Head of caudate nucleus (tissue), 42 donors: ENCODE measurements around the gene NUDT14.

Source experiments
- DNase-seq, 42 donors: peaks; one replicate each; pipeline versions ENCODE4 v3.0.0 to v3.0.0-alpha.2; 2020 to 2021; ENCODE audit warnings: mixed read lengths in 7 of 42
- intact Hi-C: fragments of 100-400 bp; cut with DNase I; formaldehyde crosslinking; loops from one replicate; pipeline ENCODE4 v1.15.0; 2022

Gene NUDT14

GRCh38 chr14:105214324-105214915, 33.3 kb upstream of the NUDT14 start:
- DNase-seq, result no peak

DNA sequence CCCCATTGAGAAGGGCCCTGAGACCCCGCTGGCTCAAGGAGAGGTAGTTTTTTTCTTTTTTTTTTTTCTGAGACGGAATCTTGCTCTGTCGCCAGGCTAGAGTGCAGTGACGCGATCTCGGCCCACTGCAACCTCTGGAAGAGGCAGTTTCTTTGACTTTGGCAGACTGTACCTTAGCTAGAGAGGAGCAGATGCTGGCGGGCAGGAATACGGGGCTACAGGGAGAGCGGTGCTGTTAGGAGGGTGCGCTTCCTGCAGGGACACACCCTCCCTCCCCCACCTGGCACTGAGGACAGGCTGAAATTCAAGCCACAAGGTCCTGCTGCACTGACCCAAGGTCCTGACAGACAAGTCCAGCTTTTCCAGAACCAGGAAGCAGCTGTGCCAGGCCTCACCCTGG, 32.2 kb upstream of the NUDT14 start:
- DNase-seq, result no peak
- intact Hi-C loops, result no loop called here

More at GRCh38 chr14:105214324-105214915, 33.3 kb upstream of the NUDT14 start:
- intact Hi-C loops, result no loop called here

- no peak for DNase-seq
- intact Hi-C loops, result no loop called here
Observed at GRCh38 chr14:105212541-105213300, 31.6 kb upstream of the NUDT14 start.

DNA sequence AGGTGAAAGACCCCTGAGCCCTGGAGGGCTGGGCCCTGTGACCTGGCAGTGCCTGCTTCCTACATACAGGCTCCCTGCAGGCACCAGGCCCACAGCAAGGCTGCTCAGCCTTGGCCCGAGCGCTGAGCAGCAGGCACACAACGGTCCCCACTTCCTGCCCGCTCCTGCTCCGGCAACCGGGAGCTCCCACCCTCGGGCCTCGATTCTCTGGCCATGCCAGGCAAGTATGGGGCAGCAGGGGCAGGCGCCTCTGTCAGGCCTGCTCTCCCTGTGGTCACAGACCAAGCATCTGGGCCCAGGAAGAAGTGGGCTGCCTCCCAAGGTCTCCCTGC, 30.6 kb upstream of the NUDT14 start:
- DNase-seq, result no peak
- intact Hi-C loops, result no loop called here

DNA sequence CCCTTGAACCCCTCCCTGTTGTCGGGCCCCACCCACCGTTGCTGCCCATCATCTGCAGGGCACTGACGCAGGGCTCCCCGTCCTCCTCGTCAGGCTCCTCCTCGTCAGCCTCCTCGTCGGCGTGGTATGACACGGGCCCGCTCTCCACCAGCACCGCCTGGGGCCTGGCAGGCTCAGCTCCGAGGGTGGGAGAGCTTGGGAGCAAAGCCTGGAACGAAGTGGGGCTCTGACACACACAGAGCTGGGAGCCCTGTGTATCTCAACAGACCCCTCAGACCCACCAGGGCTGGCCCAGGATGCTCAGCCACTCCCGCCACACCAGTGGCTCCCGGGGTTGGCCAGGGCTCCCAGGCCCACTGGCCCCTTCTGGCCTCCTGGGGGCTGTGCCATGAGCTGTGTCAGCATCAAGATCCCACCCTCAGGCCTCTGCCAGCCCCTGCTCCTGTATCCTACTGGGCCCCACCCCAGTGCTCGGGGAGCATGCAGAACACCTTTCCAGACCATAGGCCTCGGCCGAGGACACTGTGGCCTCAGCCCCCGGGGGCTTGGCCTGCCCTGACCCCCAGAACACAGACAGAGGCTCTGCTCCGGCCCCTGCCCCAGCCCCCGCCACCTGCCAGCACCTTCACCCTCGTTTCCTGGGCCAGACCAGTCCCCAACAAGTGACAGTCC, 30.1 kb upstream of the NUDT14 start:
- intact Hi-C loops, result no loop called here

DNA sequence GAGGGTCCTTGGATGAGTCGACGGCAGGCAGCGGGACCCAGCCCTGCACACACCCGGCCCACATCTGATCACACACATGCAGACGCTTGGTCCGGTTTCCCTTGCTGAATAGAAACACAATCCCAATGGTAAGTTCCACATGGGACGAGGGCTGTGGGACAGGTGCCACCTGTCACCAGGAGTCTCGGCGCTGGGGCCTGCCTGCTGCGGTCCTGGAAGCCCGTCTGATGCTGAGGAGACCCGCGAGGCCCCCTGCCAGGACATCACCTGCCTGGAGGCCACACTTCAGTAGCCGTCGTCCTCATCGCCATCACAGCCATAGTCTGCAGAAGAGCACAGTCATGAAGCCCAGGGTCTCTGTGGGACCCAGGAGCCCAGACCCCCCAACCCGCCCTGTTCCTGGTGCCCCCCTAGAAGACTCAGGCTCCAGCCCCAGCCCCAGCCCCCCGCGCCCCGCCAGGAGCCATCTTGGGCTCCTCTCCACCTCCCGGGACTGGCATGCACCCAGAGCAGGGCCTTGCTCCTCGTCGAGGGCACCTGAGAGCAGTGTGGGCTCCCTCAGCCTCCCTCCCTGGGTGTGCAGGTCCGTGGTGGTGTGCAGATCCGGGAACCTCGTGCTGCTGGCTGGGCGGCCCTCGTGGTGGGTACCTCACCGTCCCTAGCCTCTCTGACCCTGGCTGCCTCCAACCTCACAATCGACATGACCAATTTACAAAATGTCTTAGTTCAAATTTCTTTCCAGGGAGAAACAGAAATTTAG, 29.3 kb upstream of the NUDT14 start:
- intact Hi-C loops, result no loop called here
- no peak for DNase-seq

More for the DNA sequence above, 30.1 kb upstream of the NUDT14 start:
- DNase-seq, result no peak

GRCh38 chr14:105209646-105210045, 28.5 kb upstream of the NUDT14 start:
- intact Hi-C loops, result loop anchor here (10.0 kb wide), 1 partner anchor 45 kb away; no protein-coding TSS in a partner anchor
- no peak for DNase-seq

- intact Hi-C loops, result loop anchor here (10.0 kb wide), 1 partner anchor 46 kb away; no protein-coding TSS in a partner anchor
- no peak for DNase-seq
Observed at GRCh38 chr14:105209091-105209490, 28.0 kb upstream of the NUDT14 start.

GRCh38 chr14:105208738-105209075, 27.6 kb upstream of the NUDT14 start:
- no peak for DNase-seq
- intact Hi-C loops, result loop anchor here (10.0 kb wide), 1 partner anchor 46 kb away; no protein-coding TSS in a partner anchor

DNA sequence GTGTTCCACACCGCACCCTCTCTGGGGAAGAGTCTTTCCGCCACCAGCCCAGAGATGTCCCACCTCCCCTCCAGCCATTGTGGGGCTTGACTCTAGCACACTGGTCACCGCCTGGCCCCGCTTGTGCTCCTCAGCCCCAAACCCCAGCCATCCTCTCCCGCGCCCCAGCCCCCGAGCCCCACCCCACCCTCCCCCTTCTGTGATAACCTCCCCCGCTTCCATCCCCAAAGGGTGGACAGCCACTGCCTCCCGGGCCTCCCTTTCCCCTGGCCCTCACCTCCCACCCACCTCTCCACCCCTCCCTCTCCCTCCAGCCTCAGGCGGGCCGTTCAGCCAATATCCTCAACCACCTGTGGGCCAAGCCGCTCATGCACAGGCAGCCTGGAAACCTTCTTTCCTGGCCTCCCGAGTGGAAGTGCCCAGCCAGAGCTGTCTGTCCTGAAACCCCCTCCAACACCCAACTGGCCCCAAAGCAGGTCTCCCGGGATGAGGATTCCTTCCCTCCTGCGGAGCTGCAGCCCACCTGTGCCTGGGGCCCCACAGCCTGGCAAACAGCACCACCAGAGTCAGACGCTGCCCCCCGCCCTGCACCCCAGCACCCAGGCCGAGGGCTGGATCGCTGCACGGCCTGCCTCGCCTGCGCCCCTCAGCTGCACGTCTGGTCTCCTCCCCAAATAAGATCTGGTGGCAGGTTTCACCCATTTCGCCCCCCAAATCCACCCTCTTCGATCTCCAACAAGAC, 27.1 kb upstream of the NUDT14 start:
- no peak for DNase-seq
- intact Hi-C loops, result loop anchor here (10.0 kb wide), 1 partner anchor 47 kb away; no protein-coding TSS in a partner anchor

DNA sequence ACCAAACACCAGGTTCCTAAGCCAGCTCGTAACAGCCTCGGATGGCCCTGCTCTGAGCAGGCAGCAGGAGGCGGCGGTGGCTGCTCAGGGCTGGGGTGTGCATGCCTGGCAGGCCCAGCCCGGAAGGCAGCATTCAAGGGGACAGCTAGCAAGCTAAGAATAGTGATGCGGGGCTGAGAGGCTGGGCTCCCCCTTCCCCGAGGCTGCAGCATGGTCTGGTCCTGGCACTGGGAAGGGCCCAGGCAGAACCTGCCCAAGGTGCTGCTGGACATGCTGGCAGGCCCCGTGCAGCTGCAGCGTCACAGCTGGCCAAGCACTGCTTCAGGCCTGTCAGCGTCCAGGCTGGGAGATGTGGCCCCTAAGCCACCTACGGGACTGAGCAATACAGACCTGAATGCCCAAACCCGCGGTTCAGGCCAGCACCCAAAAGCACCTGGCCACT, 26.4 kb upstream of the NUDT14 start:
- intact Hi-C loops, result loop anchor here (10.0 kb wide), 1 partner anchor 47 kb away; no protein-coding TSS in a partner anchor
- DNase-seq, result no peak

DNA sequence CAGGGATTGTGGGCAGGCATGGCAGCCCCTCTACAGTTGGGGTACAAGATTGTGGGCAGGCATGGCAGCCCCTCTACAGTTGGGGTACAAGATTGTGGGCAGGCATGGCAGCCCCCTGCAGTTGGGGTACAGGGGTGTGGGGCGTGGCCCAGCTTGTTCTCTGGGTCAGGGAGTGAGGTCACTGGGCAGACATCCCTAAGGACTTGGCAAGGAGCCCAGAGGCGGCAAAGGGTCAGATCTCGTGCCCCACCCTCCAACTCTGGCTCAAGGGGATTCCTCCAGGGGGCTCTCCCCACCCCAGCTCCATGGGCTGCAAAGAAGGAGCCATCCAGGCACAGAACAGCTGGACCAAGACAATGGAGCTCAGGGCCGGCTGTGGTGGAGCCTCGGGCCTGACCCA, 25.8 kb upstream of the NUDT14 start:
- no peak for DNase-seq
- intact Hi-C loops, result loop anchor here (10.0 kb wide), 1 partner anchor 48 kb away; no protein-coding TSS in a partner anchor

DNA sequence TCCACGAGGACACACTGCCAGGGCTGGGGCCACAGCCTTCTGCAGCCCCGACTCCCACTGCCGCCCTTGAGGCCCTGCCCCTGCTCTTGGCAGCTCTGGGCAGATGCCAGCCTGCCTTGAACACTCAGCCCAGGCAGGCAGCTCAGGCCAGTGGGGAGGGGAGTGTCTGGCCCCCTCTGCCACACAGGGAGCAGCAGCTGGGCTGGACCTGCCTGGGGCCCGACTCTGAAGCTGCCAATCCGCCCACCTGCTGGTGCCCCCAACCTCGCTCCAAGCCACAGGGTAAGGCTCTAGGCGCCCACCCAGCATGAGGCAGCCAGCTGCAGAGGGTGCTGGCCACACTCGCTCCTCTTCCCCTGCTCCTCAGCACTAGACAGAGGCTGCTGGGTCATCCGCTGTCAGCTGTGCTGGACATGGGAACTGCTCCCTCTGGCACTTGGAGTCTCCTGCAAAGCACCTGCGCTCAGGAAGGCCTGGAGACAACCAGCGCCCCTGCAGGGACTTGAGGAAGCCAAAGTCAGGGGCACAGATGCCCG, 24.6 kb upstream of the NUDT14 start:
- DNase-seq, result peak in 5 of 42 donors; percentile 23 to 52 (median 27)

GRCh38 chr14:105204931-105205672, 24.0 kb upstream of the NUDT14 start:
- DNase-seq, result peak in 2 of 42 donors; percentile 9 to 52
- intact Hi-C loops, result loop anchor here (5.0 to 10.0 kb wide), 4 partner anchors 50 to 322 kb away; partner anchors contain the start of gene TMEM121

More for the DNA sequence above, 24.6 kb upstream of the NUDT14 start:
- intact Hi-C loops, result loop anchor here (10.0 kb wide), 1 partner anchor 49 kb away; no protein-coding TSS in a partner anchor

DNA sequence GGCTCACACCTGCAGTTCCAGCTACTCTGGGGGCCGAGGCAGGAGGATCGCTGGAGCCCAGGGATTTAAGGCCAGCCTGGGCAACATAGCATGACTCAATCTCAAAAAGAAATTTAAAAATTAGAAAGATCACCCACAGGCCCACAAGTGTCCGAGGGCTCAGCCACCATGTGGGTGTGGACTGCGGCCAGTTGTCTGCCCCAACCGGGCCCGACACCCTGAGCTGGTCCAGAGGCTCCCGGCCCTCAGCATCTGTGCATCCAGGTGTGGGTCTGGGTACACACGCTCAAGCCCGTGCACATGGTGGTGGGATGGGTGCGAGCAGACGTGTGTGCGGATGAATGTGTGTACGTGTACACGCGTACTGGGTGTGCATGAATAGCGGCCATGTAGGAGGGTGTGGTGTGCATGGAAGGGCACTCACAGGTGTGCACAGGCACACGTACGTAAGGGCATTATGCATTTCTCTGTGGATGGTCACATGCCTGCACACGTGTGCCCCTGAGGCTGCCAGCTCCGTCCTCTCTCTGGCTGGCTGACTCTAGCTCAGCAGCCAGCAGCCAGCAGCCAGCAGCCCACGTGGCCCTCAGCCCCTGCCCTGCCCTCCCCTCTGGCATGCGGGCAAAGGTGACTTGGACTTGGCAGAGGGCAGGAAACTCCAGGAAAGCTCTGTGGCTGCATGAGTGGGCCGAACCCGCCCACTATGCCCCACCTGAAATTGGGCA, 23.3 kb upstream of the NUDT14 start:
- peak in 33 of 42 donors; percentile 34 to 80 (median 58) for DNase-seq
- intact Hi-C loops, result loop anchor here (5.0 to 10.0 kb wide), 4 partner anchors 50 to 323 kb away; partner anchors contain the start of gene TMEM121

DNA sequence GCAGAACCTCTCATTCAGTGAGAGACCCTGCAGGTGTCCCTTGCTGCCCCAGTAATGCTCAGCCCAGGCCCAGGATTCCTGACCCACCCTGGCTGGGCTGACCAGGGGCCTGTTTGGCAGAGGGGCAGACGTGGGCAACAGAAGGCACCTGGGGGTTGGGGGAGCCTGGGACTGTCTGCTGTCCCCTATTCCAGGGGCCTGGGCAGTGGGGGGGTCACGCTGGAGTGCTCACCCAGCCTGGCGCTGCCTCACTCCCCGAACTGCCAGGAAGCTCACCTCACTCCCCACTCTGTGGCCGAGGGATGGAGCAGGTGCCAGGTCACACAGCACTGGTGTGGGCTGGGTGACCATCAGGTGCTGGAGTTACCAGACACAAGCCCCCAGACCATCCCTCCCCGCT, 22.6 kb upstream of the NUDT14 start:
- intact Hi-C loops, result loop anchor here (5.0 to 10.0 kb wide), 4 partner anchors 51 to 324 kb away; partner anchors contain the start of gene TMEM121

More for the DNA sequence above, 22.6 kb upstream of the NUDT14 start:
- no peak for DNase-seq
